SH-SY5Y (cell line): ENCODE results near the gene ZNF445.

Experiments
- GATA2 ChIP-seq: IDR thresholded peaks from 2 replicates; pipeline ENCODE4 v1.6.1; 2011; ENCODE audit warnings: mild to moderate bottlenecking, low read depth, low read length
- GATA3 ChIP-seq: IDR thresholded peaks from 2 replicates; pipeline ENCODE4 v1.6.1; 2011; ENCODE audit warnings: low read depth, mild to moderate bottlenecking, low read length, moderate library complexity

DNA sequence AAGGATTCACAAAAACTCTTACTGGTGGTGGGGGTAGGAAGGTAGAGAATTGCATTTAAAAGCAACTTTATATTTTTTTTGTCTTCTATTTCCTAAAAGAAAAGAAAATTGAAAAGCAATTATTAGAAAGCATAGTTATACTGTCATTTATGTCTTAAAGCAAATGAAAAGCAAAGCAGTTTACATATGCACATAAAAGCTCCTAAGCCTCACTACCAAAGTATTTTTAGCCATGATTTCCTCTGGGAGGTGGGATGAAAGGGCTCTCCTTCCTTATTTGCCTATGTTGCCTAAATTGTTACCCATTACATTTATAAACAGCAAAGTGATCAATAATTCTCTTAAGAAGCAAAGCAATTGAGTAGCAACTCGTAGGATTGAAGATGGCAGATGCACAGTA is 7.0 kb downstream of the ZNF445 start:
- TF ChIP-seq GATA3: no peak
- no peak for TF ChIP-seq GATA2
